Measurements from ENCODE around the gene PRRC2B.

DNA sequence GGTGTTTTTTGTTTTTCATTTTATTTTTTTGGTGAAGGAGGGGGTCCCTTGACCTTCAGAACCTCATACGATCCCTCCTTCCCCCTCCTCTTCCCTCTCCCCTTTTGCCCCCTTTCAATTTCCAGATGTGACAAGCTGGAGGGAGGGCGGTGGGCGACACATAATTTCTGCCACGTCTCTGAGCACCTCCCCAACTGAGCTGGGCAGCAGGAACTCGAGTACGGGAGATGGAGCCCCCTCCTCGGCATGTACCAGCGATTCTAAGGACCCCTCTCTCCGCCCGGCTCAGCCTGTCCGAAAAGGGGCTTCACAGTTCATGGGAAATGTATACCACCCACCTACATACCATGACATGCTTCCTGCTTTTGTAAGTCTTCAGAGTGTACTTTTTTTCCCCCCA lies 52.4 kb downstream of the PRRC2B start:
- TF ChIP-seq POLR2AphosphoS5 (IDR thresholded peaks at IDR 0.05) = no peak
- no peak for TF ChIP-seq CTCF (IDR thresholded peaks at IDR 0.05)
- no peak for TF ChIP-seq POLR2A (IDR thresholded peaks at IDR 0.05)

Measured in prostate gland (tissue), 2 donors.